DOHH2 (cell line): ENCODE measurements around the gene CASP6.

ENCODE experiments used
- H3F3A ChIP-seq: fragments of 200-600 bp; sonication (generic), shearing (Covaris generic); 2 replicates; pipeline ENCODE4 v1.6.0; 2016; ENCODE audit warnings: antibody characterized with exemption, mild to moderate bottlenecking; ENCODE audit not compliant: control insufficient read depth, insufficient read depth
- H3K27ac ChIP-seq: fragments of 200-600 bp; sonication (generic); 2 replicates; pipeline ENCODE4 v1.5.1; 2014; ENCODE audit warnings: low read depth, mild to moderate bottlenecking, low read length, moderate library complexity
- H3K27me3 ChIP-seq: fragments of 200-600 bp; sonication (generic); 2 replicates; pipeline ENCODE4 v1.6.1; 2014; ENCODE audit warnings: mild to moderate bottlenecking, low read length, mixed read lengths; ENCODE audit not compliant: control insufficient read depth
- H3K36me3 ChIP-seq: fragments of 200-600 bp; sonication (generic); 2 replicates; pipeline ENCODE4 v1.6.1; 2014; ENCODE audit warnings: mild to moderate bottlenecking, low read length, moderate library complexity, mixed read lengths; ENCODE audit not compliant: control insufficient read depth
- H3K4me1 ChIP-seq: fragments of 200-600 bp; sonication (generic); 2 replicates; pipeline ENCODE4 v1.6.1; 2014; ENCODE audit warnings: mild to moderate bottlenecking, low read length, mixed read lengths; ENCODE audit not compliant: control insufficient read depth
- H3K4me2 ChIP-seq: fragments of 200-600 bp; sonication (generic); 2 replicates; pipeline ENCODE4 v1.6.0; 2014; ENCODE audit warnings: mild to moderate bottlenecking, low read length, moderate library complexity
- H3K4me3 ChIP-seq: fragments of 200-600 bp; sonication (generic); 2 replicates; pipeline ENCODE4 v1.5.1; 2014; ENCODE audit warnings: mild to moderate bottlenecking, low read length, mixed read lengths
- H3K79me2 ChIP-seq: fragments of 200-600 bp; sonication (generic); 2 replicates; pipeline ENCODE4 v1.6.1; 2014; ENCODE audit warnings: mild to moderate bottlenecking, low read length, mixed read lengths; ENCODE audit not compliant: control insufficient read depth
- H3K9me2 ChIP-seq: fragments of 200-600 bp; sonication (generic); replicated peaks from 2 replicates; pipeline ENCODE4 v1.6.1; 2014; ENCODE audit warnings: mild to moderate bottlenecking, low read length, mixed read lengths; ENCODE audit not compliant: control insufficient read depth
- H3K9me3 ChIP-seq: fragments of 200-600 bp; sonication (generic); 2 replicates; pipeline ENCODE4 v1.6.1; 2014; ENCODE audit warnings: antibody characterized with exemption, low read length, mixed read lengths; ENCODE audit not compliant: control insufficient read depth, insufficient read depth
- H4K20me1 ChIP-seq: fragments of 200-600 bp; sonication (generic); 2 replicates; pipeline ENCODE4 v1.6.0; 2014; ENCODE audit warnings: low read depth, mild to moderate bottlenecking, antibody characterized with exemption, low read length, moderate library complexity; ENCODE audit not compliant: control insufficient read depth, insufficient read depth
- EZH2phosphoT487 ChIP-seq: fragments of 200-600 bp; sonication (generic); IDR thresholded peaks from 2 replicates; pipeline ENCODE4 v1.6.1; 2017; ENCODE audit warnings: borderline replicate concordance, mild to moderate bottlenecking, antibody characterized with exemption, low read length, moderate library complexity, mixed read lengths
- TF ChIP-seq, protein P1 (sequence below): fragments of 200-600 bp; sonication (generic); IDR thresholded peaks from one replicate; pipeline ENCODE4 v1.5.1; 2014; ENCODE audit warnings: antibody characterized with exemption, mild to moderate bottlenecking, low read depth, low read length; ENCODE audit not compliant: poor library complexity, severe bottlenecking

The CASP6 gene

DNA sequence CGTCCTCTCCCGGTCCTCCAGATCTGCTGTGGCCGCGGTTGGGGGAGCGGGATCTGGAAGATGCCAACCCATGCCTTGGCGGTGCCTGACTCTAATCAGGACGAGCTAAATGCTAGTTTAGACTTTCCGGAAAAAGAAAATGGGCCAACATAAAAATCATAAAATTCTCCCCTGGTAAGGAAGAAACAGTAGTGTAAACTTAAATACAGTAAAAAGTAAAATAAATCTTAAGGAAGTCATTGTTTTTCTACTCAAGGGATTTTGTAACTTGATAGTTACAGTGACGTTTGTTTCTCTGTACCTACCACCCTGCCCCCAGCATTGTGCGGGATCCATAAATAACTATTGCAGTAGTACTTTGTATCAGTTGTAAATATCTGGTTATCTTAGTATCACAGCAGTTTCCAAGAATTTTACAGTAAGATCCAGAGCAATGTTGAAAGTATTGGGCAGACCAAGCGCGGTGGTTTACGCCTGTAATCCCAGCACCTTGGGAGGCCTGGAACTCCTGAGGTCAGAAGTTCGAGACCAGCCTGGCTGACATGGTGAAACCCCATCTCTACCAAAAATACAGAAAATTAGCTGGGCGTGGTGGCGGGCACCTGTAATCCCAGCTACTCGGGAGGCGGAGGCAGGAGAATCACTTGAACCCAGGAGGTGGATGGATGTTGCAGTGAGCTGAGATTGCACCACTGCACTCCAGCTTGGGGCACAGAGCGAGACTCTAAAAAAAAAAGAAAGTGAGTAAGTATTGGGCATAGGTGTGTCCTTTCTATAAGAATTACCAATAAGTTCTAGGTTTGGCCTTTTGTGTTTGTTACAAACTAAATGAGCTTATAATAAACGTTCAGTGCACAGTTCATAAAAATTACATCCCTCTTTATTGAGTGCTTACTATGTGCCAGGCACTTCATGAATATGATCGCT is 27.6 kb upstream of the CASP6 start:
- H3K4me2 ChIP-seq: peak overlapping the region; percentile 83
- H3F3A ChIP-seq: 0 out of 2 replicates have a peak, but pooled peaks cover 5% of the 10 kb centered on the region
- H4K20me1 ChIP-seq: no peaks in the 10 kb centered on the region
- no peaks in the 10 kb centered on the region for H3K9me2 ChIP-seq
- H3K4me1 ChIP-seq: peaks cover 21% of the 10 kb centered on the region
- no peaks in the 10 kb centered on the region for H3K9me3 ChIP-seq
- no peaks in the 10 kb centered on the region for H3K27me3 ChIP-seq
- H3K4me3 ChIP-seq: peak overlapping the region; percentile 79
- TF ChIP-seq, protein P1, sequence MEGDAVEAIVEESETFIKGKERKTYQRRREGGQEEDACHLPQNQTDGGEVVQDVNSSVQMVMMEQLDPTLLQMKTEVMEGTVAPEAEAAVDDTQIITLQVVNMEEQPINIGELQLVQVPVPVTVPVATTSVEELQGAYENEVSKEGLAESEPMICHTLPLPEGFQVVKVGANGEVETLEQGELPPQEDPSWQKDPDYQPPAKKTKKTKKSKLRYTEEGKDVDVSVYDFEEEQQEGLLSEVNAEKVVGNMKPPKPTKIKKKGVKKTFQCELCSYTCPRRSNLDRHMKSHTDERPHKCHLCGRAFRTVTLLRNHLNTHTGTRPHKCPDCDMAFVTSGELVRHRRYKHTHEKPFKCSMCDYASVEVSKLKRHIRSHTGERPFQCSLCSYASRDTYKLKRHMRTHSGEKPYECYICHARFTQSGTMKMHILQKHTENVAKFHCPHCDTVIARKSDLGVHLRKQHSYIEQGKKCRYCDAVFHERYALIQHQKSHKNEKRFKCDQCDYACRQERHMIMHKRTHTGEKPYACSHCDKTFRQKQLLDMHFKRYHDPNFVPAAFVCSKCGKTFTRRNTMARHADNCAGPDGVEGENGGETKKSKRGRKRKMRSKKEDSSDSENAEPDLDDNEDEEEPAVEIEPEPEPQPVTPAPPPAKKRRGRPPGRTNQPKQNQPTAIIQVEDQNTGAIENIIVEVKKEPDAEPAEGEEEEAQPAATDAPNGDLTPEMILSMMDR: no peak
- TF ChIP-seq EZH2phosphoT487: no peak
- no peak overlapping the region for H3K27ac ChIP-seq
- H3K36me3 ChIP-seq: no peaks in the 10 kb centered on the region
- H3K79me2 ChIP-seq: peaks cover 35% of the 10 kb centered on the region

GRCh38 chr4:109729718-109730618 is 26.7 kb upstream of the CASP6 start, which contains the start of gene PLA2G12A:
Gene PLA2G12A, minus strand, starts transcription at chr4:109730070. Its CDS starts 261 bp downstream, at chr4:109729809.
- no peak within 1 kb of the TSS for H3K27ac ChIP-seq
- H4K20me1 ChIP-seq: no peaks in the 10 kb centered on the region
- no peaks in the 10 kb centered on the region for H3K27me3 ChIP-seq
- H3K4me3 ChIP-seq: peak within 1 kb of the TSS; percentile 93
- H3K36me3 ChIP-seq: no peaks in the 10 kb centered on the region
- 0 out of 2 replicates have a peak, but pooled peaks cover 5% of the 10 kb centered on the region for H3F3A ChIP-seq
- H3K4me1 ChIP-seq: peaks cover 21% of the 10 kb centered on the region
- H3K9me2 ChIP-seq: no peaks in the 10 kb centered on the region
- H3K9me3 ChIP-seq: no peaks in the 10 kb centered on the region
- TF ChIP-seq EZH2phosphoT487: no peak
- TF ChIP-seq, protein P1: peak; percentile 15
- peaks cover 43% of the 10 kb centered on the region for H3K79me2 ChIP-seq
- peak within 1 kb of the TSS; percentile 89 for H3K4me2 ChIP-seq

GRCh38 chr4:109729117-109729717 is 26.0 kb upstream of the CASP6 start:
- Histone ChIP-seq H3K9me2 (no peaks in the 10 kb centered on the region), H3K9me3 (no peaks in the 10 kb centered on the region), H3K27ac (no peak overlapping the region), H3K4me3 (peak overlapping the region; percentile 93), H3F3A (0 out of 2 replicates have a peak, but pooled peaks cover 5% of the 10 kb centered on the region), H3K27me3 (no peaks in the 10 kb centered on the region), H3K36me3 (0 out of 2 replicates have a peak, but pooled peaks cover 2% of the 10 kb centered on the region), H3K79me2 (peaks cover 50% of the 10 kb centered on the region), H4K20me1 (no peaks in the 10 kb centered on the region), H3K4me1 (peaks cover 29% of the 10 kb centered on the region), H3K4me2 (peak overlapping the region; percentile 89)
- TF ChIP-seq, protein P1: no peak
- TF ChIP-seq EZH2phosphoT487: no peak
